Measurements from ENCODE around the gene BIRC6.

Gene BIRC6

DNA sequence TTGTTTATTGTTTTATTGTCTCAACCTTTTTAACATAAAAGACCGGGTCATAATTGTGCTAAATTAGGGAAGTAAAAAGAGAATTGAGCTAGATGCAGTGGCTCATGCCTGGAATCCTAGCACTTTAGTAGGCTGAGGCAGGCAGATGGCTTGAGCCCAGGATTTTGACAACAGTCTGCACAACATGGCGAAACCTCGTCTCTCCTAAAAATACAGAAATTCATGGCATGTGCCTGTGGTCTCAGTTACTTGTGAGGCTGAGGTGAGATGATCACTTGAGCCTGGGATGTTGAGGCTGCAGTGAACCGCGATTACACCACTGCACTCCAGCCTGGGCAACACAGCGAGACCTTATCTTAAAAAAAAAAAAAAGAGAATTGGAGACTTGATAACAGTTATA is 166.9 kb downstream of the BIRC6 start:
- TF ChIP-seq ZFP30 (CRISPR knock-in tag; IDR thresholded peaks at IDR 0.05) = no peak
- TF ChIP-seq, protein P1, sequence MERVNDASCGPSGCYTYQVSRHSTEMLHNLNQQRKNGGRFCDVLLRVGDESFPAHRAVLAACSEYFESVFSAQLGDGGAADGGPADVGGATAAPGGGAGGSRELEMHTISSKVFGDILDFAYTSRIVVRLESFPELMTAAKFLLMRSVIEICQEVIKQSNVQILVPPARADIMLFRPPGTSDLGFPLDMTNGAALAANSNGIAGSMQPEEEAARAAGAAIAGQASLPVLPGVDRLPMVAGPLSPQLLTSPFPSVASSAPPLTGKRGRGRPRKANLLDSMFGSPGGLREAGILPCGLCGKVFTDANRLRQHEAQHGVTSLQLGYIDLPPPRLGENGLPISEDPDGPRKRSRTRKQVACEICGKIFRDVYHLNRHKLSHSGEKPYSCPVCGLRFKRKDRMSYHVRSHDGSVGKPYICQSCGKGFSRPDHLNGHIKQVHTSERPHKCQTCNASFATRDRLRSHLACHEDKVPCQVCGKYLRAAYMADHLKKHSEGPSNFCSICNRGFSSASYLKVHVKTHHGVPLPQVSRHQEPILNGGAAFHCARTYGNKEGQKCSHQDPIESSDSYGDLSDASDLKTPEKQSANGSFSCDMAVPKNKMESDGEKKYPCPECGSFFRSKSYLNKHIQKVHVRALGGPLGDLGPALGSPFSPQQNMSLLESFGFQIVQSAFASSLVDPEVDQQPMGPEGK (CRISPR knock-in tag; IDR thresholded peaks at IDR 0.05; ENCODE audit: borderline replicate concordance) = no peak
- TF ChIP-seq ZFP3 (CRISPR knock-in tag; IDR thresholded peaks at IDR 0.05) = no peak
- no peak for TF ChIP-seq GLIS3 (CRISPR knock-in tag; IDR thresholded peaks at IDR 0.05)
- TF ChIP-seq RARB (CRISPR knock-in tag; IDR thresholded peaks at IDR 0.05) = no peak
- TF ChIP-seq ISL1 (CRISPR knock-in tag; IDR thresholded peaks at IDR 0.05) = no peak
- TF ChIP-seq ZNF565 (CRISPR knock-in tag; conservative IDR thresholded peaks at IDR 0.05; ENCODE audit: low read depth) = no peak
- TF ChIP-seq CSDC2 (CRISPR knock-in tag; IDR thresholded peaks at IDR 0.05) = no peak
- TF ChIP-seq ESRRG (CRISPR knock-in tag; IDR thresholded peaks at IDR 0.05) = no peak
- TF ChIP-seq, protein P2, sequence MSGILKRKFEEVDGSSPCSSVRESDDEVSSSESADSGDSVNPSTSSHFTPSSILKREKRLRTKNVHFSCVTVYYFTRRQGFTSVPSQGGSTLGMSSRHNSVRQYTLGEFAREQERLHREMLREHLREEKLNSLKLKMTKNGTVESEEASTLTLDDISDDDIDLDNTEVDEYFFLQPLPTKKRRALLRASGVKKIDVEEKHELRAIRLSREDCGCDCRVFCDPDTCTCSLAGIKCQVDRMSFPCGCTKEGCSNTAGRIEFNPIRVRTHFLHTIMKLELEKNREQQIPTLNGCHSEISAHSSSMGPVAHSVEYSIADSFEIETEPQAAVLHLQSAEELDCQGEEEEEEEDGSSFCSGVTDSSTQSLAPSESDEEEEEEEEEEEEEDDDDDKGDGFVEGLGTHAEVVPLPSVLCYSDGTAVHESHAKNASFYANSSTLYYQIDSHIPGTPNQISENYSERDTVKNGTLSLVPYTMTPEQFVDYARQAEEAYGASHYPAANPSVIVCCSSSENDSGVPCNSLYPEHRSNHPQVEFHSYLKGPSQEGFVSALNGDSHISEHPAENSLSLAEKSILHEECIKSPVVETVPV (CRISPR knock-in tag; IDR thresholded peaks at IDR 0.05) = no peak
- no peak for TF ChIP-seq SNAI2 (CRISPR knock-in tag; IDR thresholded peaks at IDR 0.05)
- no peak for ATAC-seq

DNA sequence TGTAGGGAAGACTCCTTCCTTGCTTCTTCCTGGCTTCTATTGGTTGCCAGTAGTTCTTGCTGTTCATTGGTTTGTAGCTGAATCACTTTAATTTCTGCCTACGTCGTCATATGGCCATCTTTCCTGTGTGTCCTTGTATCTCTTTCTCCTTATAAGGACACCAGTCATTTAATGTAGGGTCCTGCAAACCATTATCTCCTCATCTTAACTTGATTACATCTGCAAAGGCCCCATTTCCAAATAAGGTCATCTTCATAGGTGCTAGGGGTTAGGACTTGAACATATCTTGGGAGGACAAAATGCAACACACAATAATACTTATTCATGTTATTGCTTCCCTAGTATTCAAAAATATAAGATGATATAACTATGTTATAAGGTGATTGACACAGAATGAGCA is 175.5 kb downstream of the BIRC6 start:
- ATAC-seq = no peak
- TF ChIP-seq, protein P2 (CRISPR knock-in tag; IDR thresholded peaks at IDR 0.05) = no peak
- TF ChIP-seq SNAI2 (CRISPR knock-in tag; IDR thresholded peaks at IDR 0.05) (no peak), GLIS3 (CRISPR knock-in tag; IDR thresholded peaks at IDR 0.05) (no peak), ISL1 (CRISPR knock-in tag; IDR thresholded peaks at IDR 0.05) (no peak), ZNF70 (CRISPR knock-in tag; IDR thresholded peaks at IDR 0.05) (no peak), ZNF8 (CRISPR knock-in tag; IDR thresholded peaks at IDR 0.05) (no peak), ARNTL (CRISPR knock-in tag; IDR thresholded peaks at IDR 0.05; ENCODE audit: borderline replicate concordance, low read depth) (no peak), CSDC2 (CRISPR knock-in tag; IDR thresholded peaks at IDR 0.05) (no peak), RARB (CRISPR knock-in tag; IDR thresholded peaks at IDR 0.05) (no peak), ESRRG (CRISPR knock-in tag; IDR thresholded peaks at IDR 0.05) (no peak), TOX (CRISPR knock-in tag; IDR thresholded peaks at IDR 0.05; ENCODE audit: borderline replicate concordance) (no peak), ZC3H10 (CRISPR knock-in tag; IDR thresholded peaks at IDR 0.05) (no peak)
- TF ChIP-seq, protein P1 (CRISPR knock-in tag; IDR thresholded peaks at IDR 0.05; ENCODE audit: borderline replicate concordance) = no peak
- TF ChIP-seq, protein P3, sequence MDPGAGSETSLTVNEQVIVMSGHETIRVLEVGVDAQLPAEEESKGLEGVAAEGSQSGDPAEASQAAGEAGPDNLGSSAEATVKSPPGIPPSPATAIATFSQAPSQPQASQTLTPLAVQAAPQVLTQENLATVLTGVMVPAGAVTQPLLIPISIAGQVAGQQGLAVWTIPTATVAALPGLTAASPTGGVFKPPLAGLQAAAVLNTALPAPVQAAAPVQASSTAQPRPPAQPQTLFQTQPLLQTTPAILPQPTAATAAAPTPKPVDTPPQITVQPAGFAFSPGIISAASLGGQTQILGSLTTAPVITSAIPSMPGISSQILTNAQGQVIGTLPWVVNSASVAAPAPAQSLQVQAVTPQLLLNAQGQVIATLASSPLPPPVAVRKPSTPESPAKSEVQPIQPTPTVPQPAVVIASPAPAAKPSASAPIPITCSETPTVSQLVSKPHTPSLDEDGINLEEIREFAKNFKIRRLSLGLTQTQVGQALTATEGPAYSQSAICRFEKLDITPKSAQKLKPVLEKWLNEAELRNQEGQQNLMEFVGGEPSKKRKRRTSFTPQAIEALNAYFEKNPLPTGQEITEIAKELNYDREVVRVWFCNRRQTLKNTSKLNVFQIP (CRISPR knock-in tag; IDR thresholded peaks at IDR 0.05; ENCODE audit: borderline replicate concordance, low read depth) = no peak

DNA sequence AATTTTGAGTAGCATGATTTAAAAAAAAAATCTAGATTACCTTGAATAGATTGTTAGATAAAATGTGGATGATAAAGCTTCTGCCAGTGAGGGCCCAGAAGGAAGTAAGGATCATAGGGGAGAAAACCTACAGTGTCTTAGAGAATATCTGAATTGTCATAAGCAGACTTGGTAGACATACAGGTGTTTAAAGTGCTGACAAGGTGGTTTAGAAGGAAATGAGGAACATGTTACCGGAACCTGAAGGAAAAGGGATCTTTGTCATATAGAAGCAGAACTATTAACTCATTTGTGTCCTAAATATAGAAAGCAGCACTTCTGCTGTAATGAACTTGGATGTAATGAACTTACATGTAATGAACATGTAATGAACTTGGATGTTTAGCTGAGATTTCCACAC is 176.1 kb downstream of the BIRC6 start:
- ATAC-seq = no peak
- TF ChIP-seq OSR1 (CRISPR knock-in tag; IDR thresholded peaks at IDR 0.05) = no peak
- no peak for TF ChIP-seq CSDC2 (CRISPR knock-in tag; IDR thresholded peaks at IDR 0.05)
- TF ChIP-seq ZFP30 (CRISPR knock-in tag; IDR thresholded peaks at IDR 0.05) = no peak
- TF ChIP-seq GLIS3 (CRISPR knock-in tag; IDR thresholded peaks at IDR 0.05) = no peak
- no peak for TF ChIP-seq PPARA (CRISPR knock-in tag; IDR thresholded peaks at IDR 0.05; ENCODE audit: borderline replicate concordance)
- TF ChIP-seq ESRRG (CRISPR knock-in tag; IDR thresholded peaks at IDR 0.05) = no peak
- TF ChIP-seq TOX (CRISPR knock-in tag; IDR thresholded peaks at IDR 0.05; ENCODE audit: borderline replicate concordance) = no peak
- TF ChIP-seq, protein P3 (CRISPR knock-in tag; IDR thresholded peaks at IDR 0.05; ENCODE audit: borderline replicate concordance, low read depth) = no peak
- TF ChIP-seq ZNF8 (CRISPR knock-in tag; IDR thresholded peaks at IDR 0.05) = no peak
- TF ChIP-seq BACH2 (CRISPR knock-in tag; IDR thresholded peaks at IDR 0.05; ENCODE audit: borderline replicate concordance) = no peak
- TF ChIP-seq ZNF70 (CRISPR knock-in tag; IDR thresholded peaks at IDR 0.05) = no peak
- TF ChIP-seq, protein P2 (CRISPR knock-in tag; IDR thresholded peaks at IDR 0.05) = no peak
- no peak for TF ChIP-seq RARB (CRISPR knock-in tag; IDR thresholded peaks at IDR 0.05)
- no peak for TF ChIP-seq TCF4 (CRISPR knock-in tag; IDR thresholded peaks at IDR 0.05; ENCODE audit: borderline replicate concordance)
- no peak for TF ChIP-seq ARNTL (CRISPR knock-in tag; IDR thresholded peaks at IDR 0.05; ENCODE audit: borderline replicate concordance, low read depth)
- no peak for TF ChIP-seq ZNF565 (CRISPR knock-in tag; conservative IDR thresholded peaks at IDR 0.05; ENCODE audit: low read depth)
- TF ChIP-seq, protein P1 (CRISPR knock-in tag; IDR thresholded peaks at IDR 0.05; ENCODE audit: borderline replicate concordance) = no peak

All from SK-N-SH treated with all-trans-retinoic acid at 6 μM for 48 hours (cell line).